ENCODE data around the gene EFEMP1. TPM values are rescaled to one million over a fixed set of nuclear protein-coding genes. Genes with fewer than 3 reads are reported as not detected.

Gene EFEMP1
- total and polyA plus RNA-seq, 4 donors: 112 to 205 (median 159) TPM

DNA sequence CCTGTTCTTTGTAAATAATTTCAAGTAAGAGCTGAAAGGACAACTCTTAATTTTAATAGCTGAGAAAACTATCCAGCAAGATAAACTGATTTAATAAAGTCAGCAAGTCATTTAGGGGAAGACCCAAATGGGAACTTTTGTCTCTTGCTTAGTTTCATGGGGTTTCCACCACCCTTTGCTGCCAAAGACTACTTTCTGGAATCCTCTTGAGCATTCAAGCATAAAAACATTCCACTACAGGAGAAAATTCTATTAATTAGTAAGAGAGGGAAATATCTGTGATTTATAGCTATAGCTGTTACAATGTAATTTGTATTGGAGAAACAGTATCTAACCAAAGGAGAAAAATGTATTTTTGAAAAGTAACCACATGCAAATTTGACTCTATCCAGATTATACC, 20.6 kb downstream of the EFEMP1 start:
- Histone ChIP-seq H3K27me3 (ENCODE audit: control insufficient read depth in 3 of 3, insufficient read depth in 3 of 3, low read length in 2 of 3) (no peaks in the 10 kb centered on the region), H3K4me1 (ENCODE audit: control insufficient read depth in 5 of 5, insufficient read depth in 5 of 5, low read length in 5 of 5) (no peaks in the 10 kb centered on the region), H3K27ac (ENCODE audit: low read depth in 1 of 2, low read length in 1 of 2) (no peak overlapping the region), H3K9ac (ENCODE audit: insufficient read depth in 1 of 2, low read length in 2 of 2) (no peak overlapping the region), H3K36me3 (ENCODE audit: control insufficient read depth in 4 of 4, insufficient read depth in 4 of 4, low read length in 4 of 4) (peaks cover 0 to 1% (median 0%) of the 10 kb centered on the region in 4 donors), H3K9me3 (ENCODE audit: control insufficient read depth in 4 of 4, insufficient read depth in 3 of 4, low read length in 3 of 4) (no peaks in the 10 kb centered on the region), H3K4me3 (no peak overlapping the region)
- ATAC-seq (ENCODE audit: insufficient read depth, low FRiP score) (no peak), DNase-seq (no peak)
- no peak for TF ChIP-seq CTCF (IDR thresholded peaks at IDR 0.05; ENCODE audit: control extremely low read depth, extremely low read depth)

DNA sequence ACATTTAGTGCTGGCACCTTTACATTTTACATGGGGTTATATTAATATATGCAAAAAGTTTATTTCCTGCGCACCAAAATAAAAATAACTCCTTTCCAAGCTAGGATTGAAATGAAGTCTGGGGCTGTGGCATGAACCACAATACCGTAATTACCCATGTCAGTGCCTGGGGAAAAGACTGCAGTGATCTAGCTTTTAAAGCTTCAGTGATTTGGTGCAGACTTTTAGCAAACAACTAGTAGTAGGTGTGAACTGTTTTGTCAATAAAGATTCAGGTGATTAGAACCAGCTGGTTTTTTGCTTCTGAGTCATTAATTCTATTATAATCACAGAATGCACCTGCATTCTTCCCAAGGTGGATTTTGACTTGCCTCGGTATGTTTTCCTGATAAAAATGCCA, 21.2 kb downstream of the EFEMP1 start:
- Histone ChIP-seq H3K36me3 (ENCODE audit: control insufficient read depth in 4 of 4, insufficient read depth in 4 of 4, low read length in 4 of 4) (peaks cover 0 to 1% (median 0%) of the 10 kb centered on the region in 4 donors), H3K9me3 (ENCODE audit: control insufficient read depth in 4 of 4, insufficient read depth in 3 of 4, low read length in 3 of 4) (no peaks in the 10 kb centered on the region), H3K9ac (ENCODE audit: insufficient read depth in 1 of 2, low read length in 2 of 2) (no peak overlapping the region), H3K4me3 (no peak overlapping the region), H3K27me3 (ENCODE audit: control insufficient read depth in 3 of 3, insufficient read depth in 3 of 3, low read length in 2 of 3) (no peaks in the 10 kb centered on the region), H3K27ac (ENCODE audit: low read depth in 1 of 2, low read length in 1 of 2) (no peak overlapping the region), H3K4me1 (ENCODE audit: control insufficient read depth in 5 of 5, insufficient read depth in 5 of 5, low read length in 5 of 5) (no peaks in the 10 kb centered on the region)
- WGBS, 2 donors: 62 to 71% methylated on average over 3 of the region's 3 CpGs
- no peak for ATAC-seq (ENCODE audit: insufficient read depth, low FRiP score)
- no peak for TF ChIP-seq CTCF (IDR thresholded peaks at IDR 0.05; ENCODE audit: control extremely low read depth, extremely low read depth)
- DNase-seq: no peak

DNA sequence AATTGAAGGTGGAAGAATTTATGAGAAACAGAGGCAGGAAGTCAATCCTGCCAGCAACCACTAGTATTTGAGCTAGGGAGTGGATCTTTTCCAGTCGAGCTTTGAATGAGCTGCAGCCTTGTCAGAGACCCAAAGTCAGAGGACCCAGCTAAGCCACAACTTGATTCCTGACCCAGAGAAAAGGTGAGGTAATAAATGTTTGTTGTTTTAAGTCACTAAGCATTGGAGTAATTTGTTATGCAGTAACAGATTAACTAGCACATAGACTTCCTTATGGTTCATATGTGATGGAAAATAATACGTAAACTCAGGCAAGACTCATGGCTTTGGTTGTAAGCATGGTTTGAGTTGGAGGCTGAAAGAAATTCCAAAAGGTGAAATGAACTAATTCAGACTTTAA, 21.6 kb downstream of the EFEMP1 start:
- Histone ChIP-seq H3K4me1 (ENCODE audit: control insufficient read depth in 5 of 5, insufficient read depth in 5 of 5, low read length in 5 of 5) (no peaks in the 10 kb centered on the region), H3K27ac (ENCODE audit: low read depth in 1 of 2, low read length in 1 of 2) (no peak overlapping the region), H3K27me3 (ENCODE audit: control insufficient read depth in 3 of 3, insufficient read depth in 3 of 3, low read length in 2 of 3) (no peaks in the 10 kb centered on the region), H3K9me3 (ENCODE audit: control insufficient read depth in 4 of 4, insufficient read depth in 3 of 4, low read length in 3 of 4) (no peaks in the 10 kb centered on the region), H3K4me3 (no peak overlapping the region), H3K36me3 (ENCODE audit: control insufficient read depth in 4 of 4, insufficient read depth in 4 of 4, low read length in 4 of 4) (peaks cover 0 to 1% (median 0%) of the 10 kb centered on the region in 4 donors), H3K9ac (ENCODE audit: insufficient read depth in 1 of 2, low read length in 2 of 2) (no peak overlapping the region)
- ATAC-seq (ENCODE audit: insufficient read depth, low FRiP score) (no peak), DNase-seq (no peak)
- 84 to 89% methylated on average over 2 of the region's 2 CpGs for WGBS, 2 donors
- TF ChIP-seq CTCF (IDR thresholded peaks at IDR 0.05; ENCODE audit: control extremely low read depth, extremely low read depth): no peak

DNA sequence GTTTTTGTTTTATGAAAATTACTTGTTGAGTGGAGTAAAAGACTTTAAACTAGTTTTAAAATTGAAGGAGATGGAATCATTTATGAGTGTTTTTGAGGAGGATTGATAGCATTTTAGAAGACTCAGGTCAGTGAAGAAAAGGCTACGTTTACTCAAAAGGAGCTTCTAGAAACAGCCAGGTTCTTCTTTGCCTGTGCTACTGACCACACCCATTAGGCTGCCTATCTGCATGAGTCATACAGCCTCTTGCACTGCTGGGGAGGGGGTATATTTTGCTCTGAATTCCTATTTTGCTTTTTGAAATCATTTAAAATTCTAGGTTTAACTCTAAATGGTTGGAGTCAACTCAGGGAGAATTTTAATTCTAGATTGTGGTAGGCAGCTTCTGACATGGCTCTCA, 22.3 kb downstream of the EFEMP1 start:
- no peaks in the 10 kb centered on the region for H3K27me3 ChIP-seq (ENCODE audit: control insufficient read depth in 3 of 3, insufficient read depth in 3 of 3, low read length in 2 of 3)
- ATAC-seq (ENCODE audit: insufficient read depth, low FRiP score): no peak
- DNase-seq: no peak
- no peaks in the 10 kb centered on the region for H3K4me1 ChIP-seq (ENCODE audit: control insufficient read depth in 5 of 5, insufficient read depth in 5 of 5, low read length in 5 of 5)
- H3K9ac ChIP-seq (ENCODE audit: insufficient read depth in 1 of 2, low read length in 2 of 2): no peak overlapping the region
- H3K4me3 ChIP-seq: no peak overlapping the region
- WGBS, 2 donors: 46 to 63% methylated on average over 1 of the region's 1 CpG
- H3K9me3 ChIP-seq (ENCODE audit: control insufficient read depth in 4 of 4, insufficient read depth in 3 of 4, low read length in 3 of 4): no peaks in the 10 kb centered on the region
- TF ChIP-seq CTCF (IDR thresholded peaks at IDR 0.05; ENCODE audit: control extremely low read depth, extremely low read depth): no peak
- H3K27ac ChIP-seq (ENCODE audit: low read depth in 1 of 2, low read length in 1 of 2): no peak overlapping the region
- H3K36me3 ChIP-seq (ENCODE audit: control insufficient read depth in 4 of 4, insufficient read depth in 4 of 4, low read length in 4 of 4): peaks cover 0 to 1% (median 0%) of the 10 kb centered on the region in 4 donors

Measured in lung (tissue), 12 donors.